Left hindlimb (tissue), 1 donor: ENCODE data around the gene SLC44A3.

Source experiments
- DNase-seq: peaks from one replicate; pipeline ENCODE4 v3.0.0-alpha.2; 2018

The SLC44A3 gene

DNA sequence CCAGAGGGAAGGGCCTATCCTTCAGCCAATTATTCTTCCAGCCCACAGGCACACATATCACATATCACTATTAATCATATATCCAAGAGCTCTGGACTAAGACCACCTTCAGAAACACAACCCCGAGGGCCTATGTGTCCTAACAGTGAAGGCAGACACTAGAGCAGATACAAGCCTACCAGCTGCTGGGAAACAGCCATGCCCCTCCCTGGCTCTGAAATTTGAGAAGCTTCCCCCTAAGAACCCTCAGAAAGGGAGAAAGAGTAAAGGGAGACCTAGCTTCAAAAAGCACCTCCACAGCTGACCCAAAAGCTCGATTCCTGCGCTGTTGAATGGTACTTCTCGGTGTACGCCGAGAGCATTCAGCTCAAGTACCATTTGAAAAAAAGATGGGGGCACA, 89.3 kb downstream of the SLC44A3 start:
- DNase-seq: no peak

DNA sequence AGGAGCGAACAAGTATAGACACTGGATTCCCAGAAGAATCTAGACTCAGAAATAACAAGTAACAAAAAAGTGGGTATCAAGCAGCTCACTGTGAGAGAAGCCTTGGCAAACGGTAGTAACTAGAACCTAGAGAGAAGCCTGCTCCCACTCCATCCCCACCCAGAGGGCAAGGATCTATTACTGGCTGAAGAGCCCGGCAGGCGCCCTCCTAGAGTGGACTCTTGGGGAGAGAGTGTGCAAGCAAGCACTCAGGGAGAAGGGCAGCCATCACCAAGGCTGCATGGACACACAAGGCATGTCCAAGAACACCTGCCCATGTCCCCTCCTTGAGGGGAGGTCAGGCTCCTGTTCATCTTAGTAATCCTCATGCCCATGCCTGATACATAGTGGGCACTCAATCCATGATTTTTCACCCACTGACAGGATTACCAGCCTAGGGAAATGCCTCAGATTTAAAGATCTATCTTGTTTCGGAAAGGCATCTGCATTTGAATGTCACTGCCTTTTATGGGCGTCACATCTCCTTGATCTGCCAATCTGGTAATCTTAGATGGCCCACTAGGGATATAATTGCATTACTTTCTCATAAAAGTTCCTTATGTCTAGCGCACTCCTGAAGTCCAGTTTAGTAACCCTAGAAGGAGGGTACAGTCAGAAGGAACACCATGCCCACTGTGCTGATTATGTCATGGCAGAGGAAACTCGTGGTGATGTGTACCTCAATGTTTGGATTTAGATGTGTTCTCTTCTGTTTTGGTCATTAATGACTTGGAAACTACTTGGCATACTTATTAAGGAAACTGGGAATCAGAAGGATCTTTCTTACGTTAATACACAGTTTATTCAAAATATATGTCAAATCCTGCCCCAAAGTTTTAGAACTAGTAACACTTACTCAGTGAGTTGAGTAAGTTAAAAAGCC, 92.4 kb downstream of the SLC44A3 start:
- DNase-seq: no peak

DNA sequence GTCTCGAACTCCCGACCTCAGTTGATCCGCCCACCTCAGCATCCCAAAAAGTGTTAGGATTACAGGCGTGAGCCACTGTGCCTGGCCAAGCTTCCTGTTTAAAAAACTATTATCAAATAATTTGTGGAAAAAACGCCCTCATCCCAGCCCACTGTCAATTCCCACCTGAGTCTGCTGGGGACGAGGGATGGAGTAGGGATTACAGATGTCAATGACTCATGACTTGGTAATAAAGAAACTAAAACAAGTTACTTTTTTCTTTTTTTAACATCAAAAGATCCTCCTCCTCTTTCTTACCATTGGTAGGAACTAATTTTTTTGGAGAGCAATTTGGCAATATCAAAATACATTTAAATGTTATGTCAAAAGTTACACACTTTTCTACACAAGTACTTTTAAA, 97.1 kb downstream of the SLC44A3 start:
- DNase-seq: no peak

DNA sequence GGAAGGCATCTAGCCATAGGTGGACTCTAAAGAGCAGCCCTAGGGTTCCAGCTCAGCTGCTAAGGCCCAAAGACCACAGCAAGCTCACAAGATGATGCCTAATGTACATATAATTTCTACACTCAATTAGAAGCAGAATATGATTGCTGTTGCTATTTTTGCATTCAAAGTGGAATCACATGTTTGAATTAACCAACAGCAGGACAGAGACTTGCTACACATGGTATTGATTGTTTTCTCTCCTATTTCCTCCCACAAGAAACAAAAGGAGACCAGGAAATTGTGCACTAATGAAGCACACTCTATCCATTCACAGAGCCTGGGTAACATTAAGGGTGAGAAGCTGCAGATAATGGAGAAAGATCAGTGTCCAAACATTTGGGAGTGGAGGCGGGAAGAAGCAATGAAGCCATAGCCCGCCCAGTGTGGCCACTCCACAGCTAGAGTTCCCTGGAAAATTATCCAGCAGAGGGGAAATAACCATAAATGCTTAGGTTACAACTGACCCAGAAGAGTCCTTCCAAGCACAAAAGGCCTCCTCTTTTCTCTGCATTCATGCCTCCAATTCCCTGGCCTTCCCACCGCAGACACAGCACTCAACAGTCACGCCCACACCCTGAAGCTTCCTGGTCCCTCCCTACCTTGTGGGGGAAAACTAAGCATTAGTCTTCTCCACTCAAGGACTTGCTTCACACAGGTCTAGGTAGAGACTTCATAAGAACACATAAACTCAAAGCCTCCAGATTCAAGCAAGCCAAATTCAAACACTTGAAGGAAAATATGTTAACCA, 99.3 kb downstream of the SLC44A3 start:
- no peak for DNase-seq

DNA sequence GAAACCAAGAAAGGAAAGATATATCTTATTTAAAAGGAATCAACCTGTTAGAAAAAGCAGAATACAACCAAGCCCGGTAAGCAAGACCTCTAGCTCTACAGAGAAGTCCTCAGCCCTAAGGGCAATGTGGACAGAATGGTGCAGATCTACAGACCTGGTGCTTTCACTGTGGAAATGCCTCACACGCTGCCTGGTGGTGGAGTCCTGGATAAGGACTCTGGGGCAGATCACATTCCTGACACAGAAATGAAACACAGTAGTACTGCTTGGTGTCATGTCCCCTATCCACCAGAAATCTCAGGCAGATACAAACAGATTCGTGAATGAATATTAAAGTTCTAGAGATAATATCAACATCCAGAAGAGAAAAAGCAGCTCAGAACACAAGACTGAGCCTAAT, 99.9 kb downstream of the SLC44A3 start:
- no peak for DNase-seq

DNA sequence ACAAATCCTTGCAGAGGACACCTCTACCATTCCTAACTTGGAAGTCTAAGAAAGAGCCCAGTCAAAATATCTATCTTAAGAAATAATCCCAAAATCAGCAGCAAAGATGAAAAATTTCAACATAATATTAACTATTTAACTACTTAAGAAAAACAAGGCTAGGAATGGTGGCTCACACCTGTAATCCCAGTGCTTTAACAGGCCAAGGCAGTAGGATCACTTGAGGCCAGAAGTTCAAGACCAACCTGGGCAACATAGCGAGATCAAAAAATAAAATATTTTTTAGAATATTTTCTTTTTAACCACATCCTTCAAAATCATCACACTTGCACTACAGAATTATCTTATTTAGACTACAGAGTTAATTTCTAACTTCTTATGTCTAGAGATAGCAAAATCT, 101.8 kb downstream of the SLC44A3 start:
- no peak for DNase-seq

DNA sequence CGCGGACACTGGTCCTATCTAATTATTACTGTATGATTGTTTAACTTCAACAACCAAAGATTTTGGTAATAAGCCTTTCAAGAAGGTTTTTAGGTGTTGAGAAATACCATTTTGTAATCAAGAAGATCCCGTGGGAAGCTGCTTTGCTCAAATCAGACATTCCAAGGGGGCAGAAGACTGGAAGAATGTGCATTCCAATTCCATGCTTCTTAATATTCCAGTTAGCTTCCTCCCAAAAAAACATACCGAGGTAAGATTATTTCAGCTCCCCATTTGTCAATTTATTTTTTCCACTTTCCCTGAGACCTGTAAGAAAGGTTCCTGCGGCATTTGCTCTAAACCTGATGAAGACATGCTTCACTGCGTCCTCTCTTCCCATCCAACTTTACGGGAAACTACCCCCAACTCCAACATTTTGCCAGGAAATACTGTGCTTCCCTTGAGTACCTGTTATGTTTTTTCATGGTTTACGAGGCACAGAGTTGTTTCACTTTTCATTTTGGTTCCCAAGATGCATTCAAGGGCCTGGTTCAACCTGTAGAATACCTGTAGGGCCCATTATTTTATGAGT, 102.7 kb downstream of the SLC44A3 start:
- no peak for DNase-seq

DNA sequence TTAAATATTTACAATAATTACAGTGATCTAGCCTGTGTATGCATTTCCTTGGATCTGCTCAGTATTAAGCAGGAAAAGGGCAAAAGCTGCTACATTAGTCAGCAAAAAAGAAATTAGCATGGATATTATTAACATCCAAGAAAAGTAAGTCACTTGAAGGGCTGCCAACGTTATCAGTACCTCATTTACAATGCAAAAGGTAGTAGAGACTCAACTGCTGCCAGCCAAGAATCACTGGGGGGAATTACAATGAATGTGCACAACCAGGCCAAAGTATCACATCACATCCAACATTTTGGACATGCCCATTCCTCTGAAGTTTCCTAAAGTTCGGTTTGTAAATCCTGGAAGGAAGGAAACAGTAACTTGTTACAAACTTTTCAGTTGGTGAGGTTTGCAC, 104.8 kb downstream of the SLC44A3 start:
- no peak for DNase-seq

DNA sequence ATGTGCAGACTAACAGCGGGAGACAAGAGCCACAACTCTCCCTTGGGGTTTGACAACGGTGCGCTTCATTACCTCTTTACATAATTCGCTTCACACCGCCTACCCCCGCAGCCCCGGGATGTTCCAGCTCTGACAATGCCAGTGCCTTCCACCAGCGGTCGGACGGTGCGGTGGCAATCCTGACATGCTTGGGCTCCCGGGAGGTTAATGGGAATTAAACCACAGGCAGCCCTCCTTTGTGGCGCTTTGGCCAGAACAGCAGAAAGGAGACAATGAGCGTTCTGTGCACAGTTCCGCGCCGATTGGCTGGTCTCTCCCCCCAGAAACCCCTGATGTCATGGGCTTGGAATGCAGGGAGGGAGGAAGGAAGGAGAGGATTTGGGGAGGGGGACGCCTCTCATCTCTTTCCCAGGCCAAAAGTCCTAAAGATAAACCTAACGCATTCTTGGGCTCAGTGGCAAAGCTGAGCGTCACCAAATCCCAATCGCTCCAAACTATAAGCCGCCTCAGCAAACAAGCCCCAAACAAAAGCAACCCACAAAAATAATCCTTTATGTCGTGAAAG, 105.5 kb downstream of the SLC44A3 start:
- DNase-seq: peak; percentile 91

DNA sequence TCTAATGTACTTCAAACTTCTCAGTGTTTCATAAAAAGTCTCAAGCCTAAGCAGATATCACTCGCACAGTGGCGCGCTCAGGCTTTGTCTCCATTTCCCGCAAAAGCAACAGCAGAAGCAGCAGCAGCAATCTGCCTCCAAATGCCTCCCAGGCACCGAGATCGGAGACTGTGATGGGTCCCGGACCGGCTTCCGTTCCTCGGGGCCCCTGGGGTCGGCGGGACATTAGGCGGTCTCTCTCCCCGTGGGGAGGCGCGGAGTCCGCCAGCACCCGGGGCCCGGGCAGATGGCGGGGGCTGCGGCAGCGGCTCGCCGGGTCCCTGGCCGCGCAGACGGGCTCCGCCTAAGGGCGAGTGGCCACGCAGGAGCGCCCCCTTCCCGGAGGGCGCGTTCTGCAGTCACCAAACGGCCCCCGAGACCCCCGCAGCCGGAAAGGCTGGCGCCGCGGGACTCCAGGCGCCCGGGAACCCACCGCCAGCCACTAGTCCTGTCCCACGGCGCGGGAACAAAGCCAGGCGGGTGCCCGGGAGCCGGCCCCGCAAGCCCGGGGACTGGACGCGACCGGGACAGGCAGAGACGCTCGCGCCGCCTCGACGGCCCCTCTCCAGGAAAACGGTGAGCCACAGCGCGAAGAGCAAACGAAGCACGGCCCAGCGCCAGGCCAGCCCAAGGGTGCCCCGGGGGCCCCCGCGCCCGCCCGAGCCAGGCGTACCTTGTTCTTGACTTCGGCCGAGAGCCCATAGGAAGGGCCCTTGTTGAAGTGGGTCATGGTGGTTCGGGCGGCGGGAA, 106.2 kb downstream of the SLC44A3 start:
- DNase-seq: peak; percentile 77

DNA sequence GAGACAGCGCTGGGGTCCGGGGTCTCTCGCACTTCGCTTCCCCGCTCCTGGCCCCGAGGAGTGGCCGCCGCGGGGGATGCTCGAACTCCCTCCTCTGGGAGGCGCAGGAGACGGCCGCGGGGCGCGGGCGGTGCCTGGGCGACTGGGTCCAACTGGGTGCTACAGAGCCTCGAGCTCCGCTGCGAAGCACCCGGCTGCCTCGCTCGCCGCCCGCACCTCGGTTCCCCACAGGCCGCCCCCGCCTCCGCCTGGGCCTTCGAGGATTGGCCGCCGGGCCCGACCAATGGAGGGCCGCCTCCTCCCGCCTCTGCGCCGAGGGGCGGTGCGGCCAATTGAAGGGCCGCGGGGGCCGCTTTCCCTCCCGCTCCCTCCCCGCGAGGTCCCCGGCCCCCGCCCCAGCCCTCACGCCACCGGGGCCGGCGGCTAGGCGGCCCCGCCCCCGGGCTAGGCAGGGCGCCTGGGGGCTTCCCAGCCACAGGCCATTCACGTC, 106.8 kb downstream of the SLC44A3 start, which contains the start of gene CNN3:
CNN3 (minus strand) TSS at position 196 of the 490 bp plus-strand sequence. CDS start 216 bp downstream, outside the sequence.
- DNase-seq: peak; percentile 95

DNA sequence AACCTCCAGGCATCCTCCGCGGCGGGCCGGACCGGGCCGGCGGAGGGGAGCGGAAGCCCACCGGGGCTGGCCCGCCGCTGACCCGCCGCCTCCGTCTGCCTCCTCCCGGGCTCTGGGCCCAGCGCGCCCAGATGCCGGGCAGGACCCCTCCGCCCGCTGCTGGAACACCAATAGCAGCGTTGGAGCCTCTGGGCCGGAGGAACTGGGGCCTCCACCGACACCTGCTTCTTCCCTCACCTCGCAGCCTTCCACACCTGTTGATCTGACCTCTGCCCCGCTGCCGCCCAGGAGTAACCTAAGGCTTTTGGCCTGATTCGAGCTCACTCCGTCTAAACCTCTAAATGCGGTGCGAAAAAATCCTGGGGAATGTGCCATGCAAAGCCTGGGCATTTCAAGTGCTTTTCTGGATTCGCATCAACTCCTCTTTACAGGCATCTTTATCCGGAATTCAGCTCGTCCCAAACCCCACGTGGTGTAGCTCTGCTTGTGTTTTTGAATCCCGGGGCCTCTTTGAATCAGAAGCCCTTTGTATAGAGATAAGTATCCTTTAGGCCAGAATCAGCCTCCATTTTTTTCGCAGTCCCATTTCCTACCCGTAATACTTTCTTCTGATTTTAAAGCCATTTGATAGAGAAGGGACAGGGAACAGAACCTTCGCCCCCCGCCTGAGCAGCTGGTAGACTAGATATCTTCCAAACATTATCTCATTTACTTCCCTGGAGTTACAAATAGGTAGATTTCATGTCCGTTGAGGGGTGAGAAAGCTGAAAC, 107.4 kb downstream of the SLC44A3 start:
- DNase-seq: no peak

DNA sequence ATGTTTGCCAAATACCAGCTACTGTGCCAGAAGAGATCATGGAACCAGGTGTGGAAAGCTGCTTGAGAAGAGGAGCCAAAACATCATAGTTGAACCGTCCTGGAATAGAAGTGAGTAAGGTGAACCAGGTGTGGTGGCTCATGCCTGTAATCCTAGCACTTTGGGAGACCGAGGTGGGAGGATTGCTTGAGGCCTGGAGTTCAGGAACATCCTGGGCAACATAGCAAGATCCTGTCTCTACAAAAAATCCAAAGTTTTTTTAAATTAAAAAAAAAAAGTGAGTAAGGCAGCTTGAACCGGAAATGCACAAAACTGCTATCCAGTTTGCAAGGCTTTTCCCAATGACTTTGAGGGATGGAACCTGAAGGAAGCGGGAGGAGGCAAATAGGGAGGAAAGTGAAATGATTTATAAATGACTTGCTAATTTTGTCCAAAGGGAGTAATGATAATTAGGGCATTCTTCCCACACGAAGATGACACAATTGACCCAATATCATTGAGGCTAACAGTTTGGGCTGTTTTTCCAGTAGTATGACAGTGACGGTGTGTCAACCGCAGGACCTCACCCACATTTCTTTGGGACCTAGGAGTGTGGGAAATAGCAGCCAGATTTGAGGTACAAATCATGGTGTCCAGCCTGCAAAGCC, 108.3 kb downstream of the SLC44A3 start:
- DNase-seq: no peak

DNA sequence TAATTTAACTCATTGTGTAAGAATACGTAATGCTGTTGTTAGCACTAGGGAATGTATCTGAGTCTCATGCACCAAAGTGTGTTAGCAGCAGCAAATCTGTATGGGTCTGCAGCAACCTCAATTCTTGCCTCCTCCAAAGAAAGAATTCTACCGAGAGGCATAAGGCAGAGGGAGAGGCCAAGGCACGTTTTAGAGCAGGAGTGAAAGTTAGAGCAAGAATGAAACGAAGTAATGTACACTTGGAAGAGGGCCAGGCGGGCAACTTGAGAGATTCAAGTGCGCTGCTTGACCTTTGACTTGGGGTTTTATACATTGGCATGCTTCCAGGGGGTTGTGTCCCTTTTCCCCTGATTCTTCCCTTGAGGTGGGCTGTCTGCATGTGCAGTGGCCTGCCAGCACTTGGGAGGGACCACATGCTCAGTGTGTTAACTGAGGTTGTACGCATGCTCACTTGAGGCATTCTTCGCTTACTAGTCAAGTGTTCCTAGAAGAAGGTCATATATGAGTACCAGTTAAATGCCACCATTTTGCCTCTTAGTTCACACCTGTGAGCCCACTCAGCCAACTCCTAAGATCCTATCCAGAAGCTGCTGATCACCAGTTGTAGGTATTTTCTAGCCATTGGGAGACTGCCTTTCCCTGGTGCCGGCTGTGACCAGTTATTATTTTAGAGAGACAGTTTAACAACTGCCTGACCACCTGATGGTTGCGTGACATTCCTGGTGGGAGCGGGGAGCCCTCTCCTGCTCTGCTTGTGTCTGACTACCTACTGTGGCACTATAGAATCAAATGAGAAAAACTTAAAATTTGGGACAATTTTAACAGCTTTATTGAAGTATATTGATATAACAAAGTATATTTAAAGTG, 109.4 kb downstream of the SLC44A3 start:
- DNase-seq: no peak

DNA sequence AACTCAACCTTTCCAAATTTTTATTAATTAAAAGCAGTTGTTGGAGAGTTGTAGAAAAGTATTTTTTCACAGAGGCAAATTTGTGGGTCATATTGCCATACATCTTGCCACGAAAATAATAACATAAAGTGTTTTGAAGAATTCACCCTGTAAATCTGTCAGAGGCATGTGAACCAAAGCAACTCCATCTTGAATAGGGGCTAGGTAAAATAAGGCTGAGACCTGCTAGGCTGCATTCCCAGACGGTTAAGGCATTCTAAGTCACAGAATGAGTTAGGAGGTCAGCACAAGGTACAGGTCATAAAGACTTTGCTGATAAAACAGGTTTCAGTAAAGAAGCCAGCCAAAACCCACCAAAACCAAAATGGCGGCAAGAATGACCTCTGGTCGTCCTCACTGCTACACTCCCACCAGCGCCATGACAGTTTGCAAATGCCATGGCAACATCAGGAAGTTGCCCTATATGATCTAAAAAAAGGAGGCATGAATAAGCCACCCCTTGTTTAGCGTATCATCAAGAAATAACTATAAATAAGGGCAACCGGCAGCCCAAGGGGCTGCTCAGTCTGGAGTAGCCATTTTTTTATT, 111.2 kb downstream of the SLC44A3 start:
- no peak for DNase-seq

DNA sequence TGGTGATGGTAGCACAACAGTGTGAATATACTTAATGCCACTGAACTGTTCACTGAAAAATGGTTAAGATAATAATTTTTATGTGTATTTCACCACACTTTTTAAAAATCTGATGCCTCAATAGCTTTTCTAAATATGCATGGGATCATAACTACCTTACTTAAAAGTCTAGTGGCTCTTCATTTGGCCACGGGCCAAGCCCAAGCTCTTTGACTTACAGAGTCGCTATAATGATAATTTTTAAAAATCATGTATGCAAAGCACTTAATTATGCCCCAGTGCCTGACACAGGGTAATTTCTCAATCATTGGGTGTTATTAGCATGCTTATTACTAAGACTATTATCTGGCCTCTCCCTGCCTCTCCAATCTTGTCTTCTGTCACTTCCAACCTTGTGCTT, 114.4 kb downstream of the SLC44A3 start:
- no peak for DNase-seq

DNA sequence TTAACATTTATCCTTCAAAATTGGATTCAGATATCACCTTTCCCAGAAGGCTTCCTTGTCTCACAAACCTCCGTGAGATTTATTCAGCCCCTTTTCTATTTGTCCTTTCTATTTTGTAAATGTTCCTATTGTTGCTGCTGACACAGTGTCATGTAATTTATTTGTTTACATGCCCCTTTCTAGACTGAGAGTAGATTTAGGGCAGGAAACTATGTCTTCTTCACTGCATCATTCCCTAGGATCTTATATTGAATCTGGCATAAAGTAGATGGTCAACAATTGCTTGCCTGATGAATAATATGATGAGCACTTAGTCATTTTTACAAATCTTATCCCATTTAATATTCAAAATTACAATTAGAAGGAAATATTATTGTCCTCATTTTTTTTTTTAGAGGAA, 114.9 kb downstream of the SLC44A3 start:
- DNase-seq: no peak

DNA sequence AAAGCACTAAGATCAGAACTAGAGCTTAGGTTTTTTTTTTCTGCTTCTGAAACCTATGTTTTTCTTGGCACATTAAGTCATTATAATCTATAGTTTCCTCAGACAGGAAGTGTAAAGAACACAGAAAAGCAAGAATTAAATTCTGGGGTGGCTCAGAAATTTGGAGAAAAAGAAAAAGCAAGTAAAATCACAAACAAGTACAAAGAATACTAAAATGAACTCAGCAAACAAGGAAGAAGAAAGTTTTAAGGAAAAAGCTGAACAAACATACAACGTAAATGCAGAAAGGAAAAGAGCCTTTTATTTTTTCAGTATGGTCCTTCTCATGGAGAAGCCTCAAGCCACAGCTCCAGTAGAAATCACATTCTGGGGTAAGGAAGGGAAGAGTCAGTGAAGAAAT, 115.3 kb downstream of the SLC44A3 start:
- DNase-seq: no peak

DNA sequence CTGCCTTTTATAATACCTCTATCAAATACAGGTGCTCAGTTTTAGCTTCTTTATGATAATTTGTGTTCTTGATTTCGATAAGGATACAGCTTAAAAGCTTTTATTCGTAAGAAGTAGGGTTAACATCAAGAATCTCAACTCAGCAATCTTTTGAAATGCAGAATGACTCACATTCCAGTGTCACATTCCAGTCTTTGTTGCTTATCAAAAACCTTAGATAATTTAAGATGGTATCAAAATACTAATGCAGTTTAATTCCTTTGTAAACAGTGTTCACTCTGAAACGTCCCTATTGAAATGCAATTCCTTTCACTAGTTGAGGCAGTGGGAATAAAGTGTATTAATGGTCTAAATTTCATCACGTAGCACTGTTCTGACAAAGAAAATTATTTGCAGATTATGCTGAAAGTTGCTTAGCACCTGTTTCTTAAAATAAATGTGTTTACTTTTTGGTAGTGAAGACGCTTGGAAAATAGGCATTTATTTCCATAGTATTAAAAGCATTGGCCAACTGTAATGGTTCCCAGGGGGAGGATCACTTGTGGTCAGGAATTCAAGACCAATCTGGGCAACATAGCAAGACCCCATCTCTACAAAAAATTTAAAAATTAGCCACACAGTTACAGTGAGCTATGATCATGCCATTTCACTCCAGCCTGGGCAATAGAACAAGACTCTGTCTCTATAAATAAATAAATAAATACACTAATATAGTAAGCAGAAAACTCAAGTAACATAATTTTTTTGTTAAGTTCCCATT, 116.9 kb downstream of the SLC44A3 start:
- DNase-seq: no peak
